GM12878 (cell line): ENCODE results near the gene NUP35. TPM values are rescaled to one million over a fixed set of nuclear protein-coding genes. Genes with fewer than 3 reads are reported as not detected.

Experiments used
- ATAC-seq: fragments of 200-7000 bp; cut with Tn5 transposase; 3 replicates; pipeline ENCODE4 v1.9.1; 2020; ENCODE audit warnings: mild to moderate bottlenecking, moderate library complexity
- BruUV-seq: library from RNA; stranded (reverse); fragments of 400-500 nt; replicated peaks from 2 replicates; lab custom pipeline; 2021; lab: Mats Ljungman, UMichigan
- CTCF ChIA-PET: fragments of 300-600 bp; sonication (Branson Sonifier 250); formaldehyde crosslinking; extraction: SDS; loops from one replicate; lab custom pipeline; 2021; ENCODE audit warnings: inconsistent platforms; lab: Yijun Ruan, JAX
- POLR2A ChIA-PET: fragments of 350-600 bp; formaldehyde crosslinking; extraction: SDS; loops from one replicate; lab custom pipeline; 2021; ENCODE audit warnings: inconsistent platforms; lab: Charles Lee
- RAD21 ChIA-PET: fragments of 300-600 bp; sonication (Branson Sonifier 250); formaldehyde crosslinking; loops from one replicate; lab custom pipeline; 2023; ENCODE audit warnings: antibody characterized with exemption; ENCODE audit not compliant: unreplicated experiment; lab: Charles Lee
- SMC1A ChIA-PET: fragments of 300-600 bp; sonication (Branson Sonifier 250); formaldehyde crosslinking; loops from one replicate; lab custom pipeline; 2023; ENCODE audit not compliant: unreplicated experiment, uncharacterized antibody; lab: Charles Lee
- DNase-seq: peaks from one replicate; pipeline ENCODE4 v3.0.0-alpha.2; 2011; ENCODE audit warnings: low read depth, low spot score
- FAIRE-seq: peaks from 3 replicates; lab custom pipeline; 2011; peaks lifted over from hg19 to GRCh38; lab: Jason Lieb, UNC
- H2AFZ ChIP-seq: 2 replicates; pipeline ENCODE4 v1.6.0; 2011; ENCODE audit warnings: low read depth, low read length, control low read depth; ENCODE audit not compliant: control insufficient read depth
- H3K27ac ChIP-seq: 2 replicates; pipeline ENCODE4 v1.5.1; 2011; ENCODE audit warnings: control low read depth; ENCODE audit not compliant: control insufficient read depth, insufficient read depth
- H3K27me3 ChIP-seq, 2 experiments: replicated peaks in 1 of 2; 2 replicates each; pipeline versions ENCODE4 v1.6.0 to v1.6.1; 2011; ENCODE audit warnings: low read length in 1 of 2; ENCODE audit not compliant: control insufficient read depth in 2 of 2, insufficient read depth in 2 of 2
- H3K36me3 ChIP-seq, 2 experiments: 2 replicates each; pipeline ENCODE4 v1.5.1; 2011; ENCODE audit warnings: low read length in 1 of 2; ENCODE audit not compliant: control insufficient read depth in 2 of 2, insufficient read depth in 2 of 2
- H3K4me1 ChIP-seq: 2 replicates; pipeline ENCODE4 v1.6.1; 2011; ENCODE audit warnings: mild to moderate bottlenecking, low read length, moderate library complexity, mixed read lengths; ENCODE audit not compliant: control insufficient read depth, insufficient read depth
- H3K4me2 ChIP-seq: 2 replicates; pipeline ENCODE4 v1.6.0; 2011; ENCODE audit warnings: control low read depth; ENCODE audit not compliant: control insufficient read depth, insufficient read depth
- H3K4me3 ChIP-seq: fragments of 200-600 bp; sonication (generic); 2 replicates; pipeline ENCODE4 v1.5.1; 2016
- H3K79me2 ChIP-seq: 2 replicates; pipeline ENCODE4 v1.6.0; 2011; ENCODE audit warnings: low read length; ENCODE audit not compliant: control insufficient read depth, insufficient read depth
- H3K9ac ChIP-seq: 2 replicates; pipeline ENCODE4 v1.8.0; 2011; ENCODE audit warnings: low read length, control low read depth, mixed read lengths; ENCODE audit not compliant: control insufficient read depth, insufficient read depth
- H3K9me3 ChIP-seq: replicated peaks from 3 replicates; pipeline ENCODE4 v1.5.1; 2011; ENCODE audit warnings: mild to moderate bottlenecking, low read length; ENCODE audit not compliant: control insufficient read depth, insufficient read depth
- H4K20me1 ChIP-seq: 2 replicates; pipeline ENCODE4 v1.6.0; 2011; ENCODE audit not compliant: control insufficient read depth, insufficient read depth
- BACH1 ChIP-seq: fragments of 450-650 bp; IDR thresholded peaks from 2 replicates; pipeline ENCODE4 v1.6.1; 2017; ENCODE audit warnings: mild to moderate bottlenecking, borderline replicate concordance
- CBFB ChIP-seq: IDR thresholded peaks from 2 replicates; pipeline ENCODE4 v1.6.1; 2016; ENCODE audit warnings: antibody characterized with exemption, low read depth
- ESRRA ChIP-seq: IDR thresholded peaks from 2 replicates; pipeline ENCODE4 v1.6.1; 2012; ENCODE audit warnings: mild to moderate bottlenecking, low read length, improper control_type of control experiment
- GABPA ChIP-seq: IDR thresholded peaks from 2 replicates; pipeline ENCODE4 v1.6.1; 2014; ENCODE audit warnings: antibody characterized with exemption, low read depth, mild to moderate bottlenecking, inconsistent platforms
- IRF4 ChIP-seq: IDR thresholded peaks from 2 replicates; pipeline ENCODE4 v1.6.1; 2011; ENCODE audit warnings: low read depth, low read length
- MEF2A ChIP-seq: IDR thresholded peaks from 2 replicates; pipeline ENCODE4 v1.6.1; 2011; ENCODE audit warnings: low read depth, mild to moderate bottlenecking, low read length, moderate library complexity; ENCODE audit not compliant: insufficient read depth
- MYB ChIP-seq: fragments of 150-350 bp; IDR thresholded peaks from 2 replicates; pipeline ENCODE4 v1.6.1; 2014; ENCODE audit warnings: mild to moderate bottlenecking, low read depth, low read length, borderline replicate concordance
- MYC ChIP-seq: IDR thresholded peaks from 2 replicates; pipeline ENCODE4 v1.6.1; 2011; ENCODE audit warnings: mild to moderate bottlenecking, low read length, moderate library complexity, inconsistent platforms; ENCODE audit not compliant: insufficient read depth, insufficient replicate concordance, insufficient read length, severe bottlenecking
- NFYB ChIP-seq: IDR thresholded peaks from 2 replicates; pipeline ENCODE4 v1.6.1; 2011; ENCODE audit warnings: low read depth, mild to moderate bottlenecking, low read length, improper control_type of control experiment, moderate library complexity; ENCODE audit not compliant: insufficient read depth
- PAX8 ChIP-seq: fragments of 450-650 bp; IDR thresholded peaks from 2 replicates; pipeline ENCODE4 v1.6.1; 2017; ENCODE audit warnings: mild to moderate bottlenecking, moderate library complexity
- RB1 ChIP-seq: fragments of 450-650 bp; formaldehyde crosslinking; IDR thresholded peaks from 2 replicates; pipeline ENCODE4 v1.6.1; 2017; ENCODE audit warnings: mild to moderate bottlenecking, borderline replicate concordance
- SP1 ChIP-seq: IDR thresholded peaks from one replicate; pipeline ENCODE4 v1.6.1; 2011; ENCODE audit warnings: low read depth, low read length
- SREBF2 ChIP-seq: IDR thresholded peaks from 2 replicates; pipeline ENCODE4 v1.6.1; 2012; ENCODE audit warnings: mild to moderate bottlenecking, low read length
- TARDBP ChIP-seq: IDR thresholded peaks from 2 replicates; pipeline ENCODE4 v1.6.1; 2016; ENCODE audit warnings: borderline replicate concordance
- ZNF207 ChIP-seq: fragments of 450-650 bp; IDR thresholded peaks from 2 replicates; pipeline ENCODE4 v1.6.1; 2014; ENCODE audit warnings: antibody characterized with exemption, mild to moderate bottlenecking, borderline replicate concordance
- WGBS: methylation state at CpG from one replicate; pipeline ENCODE4 v1.1.6; 2016; ENCODE audit warnings: low lambda C conversion rate; ENCODE audit not compliant: insufficient replicate concordance, insufficient coverage; ENCODE audit errors: missing lambda C conversion rate; 5-methylcytosine and 5-hydroxymethylcytosine counted together
- in situ Hi-C: fragments of 300-500 bp; cut with MboI; formaldehyde crosslinking; loops from 9 replicates; pipeline ENCODE4 v1.14.3; 2018; ENCODE audit warnings: mixed read lengths
- intact Hi-C: fragments of 100-400 bp; cut with micrococcal nuclease; formaldehyde crosslinking; loops from one replicate; pipeline ENCODE4 v1.14.2; 2022; ENCODE audit not compliant: unreplicated experiment
- polyA plus RNA-seq, 11 experiments: library from polyadenylated mRNA; depleted of rRNA in 4 of 11; unstranded in 6 of 11; stranded (reverse) in 5 of 11; fragments of >200 nt; fragmentation: Nextera tagmentation in 4 of 11; fragmentation: Illumina TruSeq in 1 of 11; extraction: Ambion mirVana in 4 of 11; extraction: Trizol in 1 of 11; gene quantifications; 1 replicate in 1 of 11; 2 replicates in 10 of 11; pipeline versions ENCODE4 v1.2.1 to v1.2.3, GENCODE V29; 2011 to 2016; ENCODE audit warnings: inconsistent platforms in 2 of 11, missing spikeins in 2 of 11, low read depth in 1 of 11
- total RNA-seq, 4 experiments: library from RNA; depleted of rRNA in 3 of 4; stranded (reverse); fragments of >200 nt in 3 of 4; fragmentation: Illumina TruSeq in 1 of 4; extraction: Trizol in 1 of 4; gene quantifications; 2 replicates each; pipeline versions ENCODE4 v1.2.1 to v1.2.3, GENCODE V29; 2013 to 2021
- TF ChIP-seq, protein P1 (sequence below): fragments of 450-650 bp; IDR thresholded peaks from 2 replicates; pipeline ENCODE4 v1.6.1; 2017; ENCODE audit warnings: mild to moderate bottlenecking, moderate library complexity
- TF ChIP-seq, protein P2 (sequence below): fragments of 450-650 bp; IDR thresholded peaks from 2 replicates; pipeline ENCODE4 v1.6.1; 2017; ENCODE audit warnings: mild to moderate bottlenecking, low read depth, inconsistent platforms; ENCODE audit not compliant: poor library complexity, severe bottlenecking
- TF ChIP-seq, protein P3 (sequence below): IDR thresholded peaks from 2 replicates; pipeline ENCODE4 v1.6.1; 2011; ENCODE audit warnings: low read depth, low read length, improper control_type of control experiment, borderline replicate concordance

NUP35 gene
- total and polyA plus RNA-seq, 10 of the 15 experiments (the other 5 are each of a cell fraction or from before 2014, with no cell fraction given) = 21.4 to 57.3 (median 30.7) TPM

DNA sequence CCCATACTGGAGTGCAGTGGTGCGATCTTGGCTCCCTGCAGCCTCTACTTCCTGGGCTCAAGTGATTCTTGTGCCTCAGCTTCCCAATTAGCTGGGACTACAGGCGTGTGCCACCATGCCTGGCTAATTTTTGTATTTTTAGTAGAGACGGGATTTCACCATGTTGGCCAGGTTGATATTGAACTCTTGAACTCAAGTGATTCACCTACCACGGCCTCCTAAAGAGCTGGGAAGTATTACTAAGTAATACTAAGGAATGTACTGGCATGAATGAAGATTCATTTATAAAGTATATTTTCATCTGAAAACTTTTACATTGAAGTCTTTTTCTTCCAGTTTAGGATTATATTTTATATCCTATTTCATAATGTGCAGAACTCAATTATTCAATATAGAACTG is 38.1 kb downstream of the NUP35 start:
- no peak for DNase-seq
- no TSS peak for BruUV-seq
- H3K4me1 ChIP-seq = no peaks in the 10 kb centered on the region
- H3K79me2 ChIP-seq = no peaks in the 10 kb centered on the region
- SMC1A ChIA-PET = no interaction called here
- no peak overlapping the region for H3K4me2 ChIP-seq
- H3K36me3 ChIP-seq = peaks cover 4 to 10% of the 10 kb centered on the region in 2 experiments; a peak in 3 of 4 replicates
- no peak overlapping the region for H2AFZ ChIP-seq
- H3K27ac ChIP-seq = no peak overlapping the region
- 0 out of 3 replicates have a peak, but pooled peaks cover 3% of the 10 kb centered on the region for H3K9me3 ChIP-seq
- no peaks in the 10 kb centered on the region for H3K27me3 ChIP-seq
- H3K9ac ChIP-seq = no peak overlapping the region
- CTCF ChIA-PET = no interaction called here
- H4K20me1 ChIP-seq = no peaks in the 10 kb centered on the region
- in situ Hi-C loops (no loop called here), intact Hi-C loops (no loop called here)
- H3K4me3 ChIP-seq = no peak overlapping the region
- RAD21 ChIA-PET = no interaction called here
- no peak for ATAC-seq
- WGBS = 96% methylated on average over 4 of the region's 4 CpGs
- POLR2A ChIA-PET = interaction anchor here (0.6 to 1.1 kb wide), 2 partner anchors 37 to 838 kb away, joined by 3 read pairs; no protein-coding TSS in a partner anchor
- FAIRE-seq = no peak
- TF ChIP-seq NFYB = no peak
- TF ChIP-seq SREBF2 = no peak
- no peak for TF ChIP-seq GABPA
- no peak for TF ChIP-seq SP1
- no peak for TF ChIP-seq RB1
- TF ChIP-seq BACH1 = no peak
- TF ChIP-seq ZNF207 = no peak
- TF ChIP-seq, protein P1, sequence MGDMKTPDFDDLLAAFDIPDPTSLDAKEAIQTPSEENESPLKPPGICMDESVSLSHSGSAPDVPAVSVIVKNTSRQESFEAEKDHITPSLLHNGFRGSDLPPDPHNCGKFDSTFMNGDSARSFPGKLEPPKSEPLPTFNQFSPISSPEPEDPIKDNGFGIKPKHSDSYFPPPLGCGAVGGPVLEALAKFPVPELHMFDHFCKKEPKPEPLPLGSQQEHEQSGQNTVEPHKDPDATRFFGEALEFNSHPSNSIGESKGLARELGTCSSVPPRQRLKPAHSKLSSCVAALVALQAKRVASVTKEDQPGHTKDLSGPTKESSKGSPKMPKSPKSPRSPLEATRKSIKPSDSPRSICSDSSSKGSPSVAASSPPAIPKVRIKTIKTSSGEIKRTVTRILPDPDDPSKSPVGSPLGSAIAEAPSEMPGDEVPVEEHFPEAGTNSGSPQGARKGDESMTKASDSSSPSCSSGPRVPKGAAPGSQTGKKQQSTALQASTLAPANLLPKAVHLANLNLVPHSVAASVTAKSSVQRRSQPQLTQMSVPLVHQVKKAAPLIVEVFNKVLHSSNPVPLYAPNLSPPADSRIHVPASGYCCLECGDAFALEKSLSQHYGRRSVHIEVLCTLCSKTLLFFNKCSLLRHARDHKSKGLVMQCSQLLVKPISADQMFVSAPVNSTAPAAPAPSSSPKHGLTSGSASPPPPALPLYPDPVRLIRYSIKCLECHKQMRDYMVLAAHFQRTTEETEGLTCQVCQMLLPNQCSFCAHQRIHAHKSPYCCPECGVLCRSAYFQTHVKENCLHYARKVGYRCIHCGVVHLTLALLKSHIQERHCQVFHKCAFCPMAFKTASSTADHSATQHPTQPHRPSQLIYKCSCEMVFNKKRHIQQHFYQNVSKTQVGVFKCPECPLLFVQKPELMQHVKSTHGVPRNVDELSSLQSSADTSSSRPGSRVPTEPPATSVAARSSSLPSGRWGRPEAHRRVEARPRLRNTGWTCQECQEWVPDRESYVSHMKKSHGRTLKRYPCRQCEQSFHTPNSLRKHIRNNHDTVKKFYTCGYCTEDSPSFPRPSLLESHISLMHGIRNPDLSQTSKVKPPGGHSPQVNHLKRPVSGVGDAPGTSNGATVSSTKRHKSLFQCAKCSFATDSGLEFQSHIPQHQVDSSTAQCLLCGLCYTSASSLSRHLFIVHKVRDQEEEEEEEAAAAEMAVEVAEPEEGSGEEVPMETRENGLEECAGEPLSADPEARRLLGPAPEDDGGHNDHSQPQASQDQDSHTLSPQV = no peak
- no peak for TF ChIP-seq MYC
- TF ChIP-seq CBFB = no peak
- no peak for TF ChIP-seq MYB
- TF ChIP-seq, protein P2, sequence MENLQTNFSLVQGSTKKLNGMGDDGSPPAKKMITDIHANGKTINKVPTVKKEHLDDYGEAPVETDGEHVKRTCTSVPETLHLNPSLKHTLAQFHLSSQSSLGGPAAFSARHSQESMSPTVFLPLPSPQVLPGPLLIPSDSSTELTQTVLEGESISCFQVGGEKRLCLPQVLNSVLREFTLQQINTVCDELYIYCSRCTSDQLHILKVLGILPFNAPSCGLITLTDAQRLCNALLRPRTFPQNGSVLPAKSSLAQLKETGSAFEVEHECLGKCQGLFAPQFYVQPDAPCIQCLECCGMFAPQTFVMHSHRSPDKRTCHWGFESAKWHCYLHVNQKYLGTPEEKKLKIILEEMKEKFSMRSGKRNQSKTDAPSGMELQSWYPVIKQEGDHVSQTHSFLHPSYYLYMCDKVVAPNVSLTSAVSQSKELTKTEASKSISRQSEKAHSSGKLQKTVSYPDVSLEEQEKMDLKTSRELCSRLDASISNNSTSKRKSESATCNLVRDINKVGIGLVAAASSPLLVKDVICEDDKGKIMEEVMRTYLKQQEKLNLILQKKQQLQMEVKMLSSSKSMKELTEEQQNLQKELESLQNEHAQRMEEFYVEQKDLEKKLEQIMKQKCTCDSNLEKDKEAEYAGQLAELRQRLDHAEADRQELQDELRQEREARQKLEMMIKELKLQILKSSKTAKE = no peak
- TF ChIP-seq, protein P3, sequence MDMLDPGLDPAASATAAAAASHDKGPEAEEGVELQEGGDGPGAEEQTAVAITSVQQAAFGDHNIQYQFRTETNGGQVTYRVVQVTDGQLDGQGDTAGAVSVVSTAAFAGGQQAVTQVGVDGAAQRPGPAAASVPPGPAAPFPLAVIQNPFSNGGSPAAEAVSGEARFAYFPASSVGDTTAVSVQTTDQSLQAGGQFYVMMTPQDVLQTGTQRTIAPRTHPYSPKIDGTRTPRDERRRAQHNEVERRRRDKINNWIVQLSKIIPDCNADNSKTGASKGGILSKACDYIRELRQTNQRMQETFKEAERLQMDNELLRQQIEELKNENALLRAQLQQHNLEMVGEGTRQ = no peak
- no peak for TF ChIP-seq ESRRA
- TF ChIP-seq TARDBP = no peak
- TF ChIP-seq IRF4 = no peak
- no peak for TF ChIP-seq MEF2A
- no peak for TF ChIP-seq PAX8
